Hepatocyte (in vitro differentiated cells): ENCODE results near the gene SLC5A5. TPM values are rescaled to one million over a fixed set of nuclear protein-coding genes. Genes with fewer than 3 reads are reported as not detected.

Experiments used
- DNase-seq: peaks from one replicate; pipeline ENCODE4 v3.0.0-alpha.2; 2016; ENCODE audit warnings: low spot score
- H2AFZ ChIP-seq: fragments of 200-600 bp; sonication (generic); 2 replicates; pipeline ENCODE4 v1.6.0; 2016; ENCODE audit warnings: antibody characterized with exemption, mild to moderate bottlenecking
- H3K27ac ChIP-seq: fragments of 200-600 bp; sonication (generic); 2 replicates; pipeline ENCODE4 v1.5.1; 2016; ENCODE audit warnings: mild to moderate bottlenecking
- H3K27me3 ChIP-seq: fragments of 200-600 bp; sonication (generic); 2 replicates; pipeline ENCODE4 v1.6.1; 2016
- H3K36me3 ChIP-seq: fragments of 200-600 bp; sonication (generic); replicated peaks from 2 replicates; pipeline ENCODE4 v1.5.1; 2016; ENCODE audit warnings: low read depth; ENCODE audit not compliant: insufficient read depth
- H3K4me1 ChIP-seq: fragments of 200-600 bp; sonication (generic); 2 replicates; pipeline ENCODE4 v1.5.1; 2016; ENCODE audit warnings: mild to moderate bottlenecking, moderate library complexity; ENCODE audit not compliant: insufficient read depth
- H3K4me2 ChIP-seq: fragments of 200-600 bp; sonication (generic); 2 replicates; pipeline ENCODE4 v1.6.0; 2016
- H3K4me3 ChIP-seq: fragments of 200-600 bp; sonication (generic); 2 replicates; pipeline ENCODE4 v1.5.1; 2016; ENCODE audit warnings: mild to moderate bottlenecking
- H3K79me2 ChIP-seq: fragments of 200-600 bp; sonication (generic); 2 replicates; pipeline ENCODE4 v1.6.0; 2017; ENCODE audit warnings: mild to moderate bottlenecking
- H3K9me2 ChIP-seq: fragments of 200-600 bp; sonication (generic); replicated peaks from 2 replicates; pipeline ENCODE4 v1.6.0; 2017; ENCODE audit warnings: mild to moderate bottlenecking; ENCODE audit not compliant: insufficient read depth
- H3K9me3 ChIP-seq: fragments of 200-600 bp; sonication (generic); 2 replicates; pipeline ENCODE4 v1.5.1; 2016; ENCODE audit warnings: low read depth, mild to moderate bottlenecking
- H4K20me1 ChIP-seq: fragments of 200-600 bp; sonication (generic); 2 replicates; pipeline ENCODE4 v1.6.0; 2016; ENCODE audit warnings: mild to moderate bottlenecking; ENCODE audit not compliant: insufficient read depth, poor library complexity, severe bottlenecking
- CTCF ChIP-seq: fragments of 200-600 bp; sonication (generic); IDR thresholded peaks from 2 replicates; pipeline ENCODE4 v1.5.1; 2016; ENCODE audit warnings: antibody characterized with exemption, mild to moderate bottlenecking; ENCODE audit not compliant: poor library complexity
- EZH2 ChIP-seq: fragments of 200-600 bp; sonication (generic); IDR thresholded peaks from 2 replicates; pipeline ENCODE4 v1.6.1; 2016; ENCODE audit warnings: antibody characterized with exemption, mild to moderate bottlenecking, borderline replicate concordance
- EZH2phosphoT487 ChIP-seq: fragments of 200-600 bp; sonication (generic); IDR thresholded peaks from one replicate; pipeline ENCODE4 v1.6.1; 2018; ENCODE audit warnings: antibody characterized with exemption, mild to moderate bottlenecking, low read depth, moderate library complexity; ENCODE audit not compliant: unreplicated experiment, severe bottlenecking
- WGBS: methylation state at CpG from one replicate; pipeline ENCODE4 v1.1.6; 2016; ENCODE audit warnings: low lambda C conversion rate; ENCODE audit errors: missing lambda C conversion rate; 5-methylcytosine and 5-hydroxymethylcytosine counted together
- polyA plus RNA-seq: library from polyadenylated mRNA; unstranded; fragments of >200 nt; fragmentation: Nextera tagmentation; extraction: Ambion mirVana; gene quantifications from 2 replicates; pipeline ENCODE4 v1.2.1, GENCODE V29; 2016
- total RNA-seq: library from RNA; depleted of rRNA; stranded (reverse); fragments of >200 nt; gene quantifications from 2 replicates; pipeline ENCODE4 v1.2.3, GENCODE V29; 2014

The SLC5A5 gene
- total and polyA plus RNA-seq, 2 experiments from 2014 or later, result 0.03 TPM; not detected in 1

- H3K9me3 ChIP-seq, result no peaks in the 10 kb centered on the region
- H3K4me2 ChIP-seq, result no peak overlapping the region
- no peaks in the 10 kb centered on the region for H3K9me2 ChIP-seq
- no peak overlapping the region for H2AFZ ChIP-seq
- H3K4me3 ChIP-seq, result no peak overlapping the region
- H3K4me1 ChIP-seq, result peaks cover 4% of the 10 kb centered on the region
- no peaks in the 10 kb centered on the region for H3K79me2 ChIP-seq
- no peak for DNase-seq
- TF ChIP-seq CTCF (no peak), EZH2phosphoT487 (no peak), EZH2 (no peak)
- 60% methylated on average over 4 of the region's 4 CpGs for WGBS
- peaks cover 30% of the 10 kb centered on the region for H3K27me3 ChIP-seq
- H3K36me3 ChIP-seq, result no peaks in the 10 kb centered on the region
- H4K20me1 ChIP-seq, result no peaks in the 10 kb centered on the region
- no peak overlapping the region for H3K27ac ChIP-seq
Observed at GRCh38 chr19:17836530-17836929, 35.2 kb upstream of the SLC5A5 start.

- DNase-seq, result no peak
- no peaks in the 10 kb centered on the region for H3K9me2 ChIP-seq
- H3K4me1 ChIP-seq, result peaks cover 5% of the 10 kb centered on the region
- no peaks in the 10 kb centered on the region for H3K36me3 ChIP-seq
- H3K9me3 ChIP-seq, result no peaks in the 10 kb centered on the region
- H3K27me3 ChIP-seq, result peaks cover 21% of the 10 kb centered on the region
- no peak overlapping the region for H3K27ac ChIP-seq
- WGBS, result 94% methylated on average over 7 of the region's 7 CpGs
- no peak overlapping the region for H3K4me2 ChIP-seq
- no peaks in the 10 kb centered on the region for H3K79me2 ChIP-seq
- no peak overlapping the region for H3K4me3 ChIP-seq
- no peak overlapping the region for H2AFZ ChIP-seq
- no peaks in the 10 kb centered on the region for H4K20me1 ChIP-seq
- TF ChIP-seq EZH2, result no peak
- TF ChIP-seq CTCF, result no peak
- no peak for TF ChIP-seq EZH2phosphoT487
Observed at GRCh38 chr19:17837972-17838371, 33.8 kb upstream of the SLC5A5 start.

- H3K9me2 ChIP-seq, result no peaks in the 10 kb centered on the region
- no peak overlapping the region for H3K4me2 ChIP-seq
- no peaks in the 10 kb centered on the region for H3K36me3 ChIP-seq
- no peaks in the 10 kb centered on the region for H4K20me1 ChIP-seq
- H2AFZ ChIP-seq, result no peak overlapping the region
- no peak for DNase-seq
- H3K4me3 ChIP-seq, result no peak overlapping the region
- peaks cover 5% of the 10 kb centered on the region for H3K4me1 ChIP-seq
- H3K9me3 ChIP-seq, result no peaks in the 10 kb centered on the region
- H3K27me3 ChIP-seq, result peaks cover 21% of the 10 kb centered on the region
- H3K27ac ChIP-seq, result no peak overlapping the region
- no peaks in the 10 kb centered on the region for H3K79me2 ChIP-seq
- WGBS, result 88% methylated on average over 6 of the region's 6 CpGs
- no peak for TF ChIP-seq EZH2phosphoT487
- no peak for TF ChIP-seq CTCF
- no peak for TF ChIP-seq EZH2
Observed at GRCh38 chr19:17840019-17840418, 31.7 kb upstream of the SLC5A5 start.

- H3K4me2 ChIP-seq, result peak overlapping the region; percentile 68
- peaks cover 5% of the 10 kb centered on the region for H3K4me1 ChIP-seq
- no peak overlapping the region for H3K4me3 ChIP-seq
- no peaks in the 10 kb centered on the region for H4K20me1 ChIP-seq
- H3K79me2 ChIP-seq, result no peaks in the 10 kb centered on the region
- no peaks in the 10 kb centered on the region for H3K9me2 ChIP-seq
- no peak overlapping the region for H3K27ac ChIP-seq
- DNase-seq, result no peak
- H3K27me3 ChIP-seq, result peaks cover 21% of the 10 kb centered on the region
- TF ChIP-seq EZH2 (no peak), CTCF (no peak), EZH2phosphoT487 (no peak)
- H2AFZ ChIP-seq, result peak overlapping the region; percentile 56
- H3K36me3 ChIP-seq, result no peaks in the 10 kb centered on the region
- no peaks in the 10 kb centered on the region for H3K9me3 ChIP-seq
- WGBS, result 11% methylated on average over 29 of the region's 30 CpGs
Observed at GRCh38 chr19:17841371-17841809, 30.4 kb upstream of the SLC5A5 start.
